GM18951 (cell line): Measurements from ENCODE around the gene GATA5.

ENCODE experiments used
- POLR2A ChIP-seq: IDR thresholded peaks from 4 replicates; pipeline ENCODE4 v1.6.1; 2011; ENCODE audit warnings: mild to moderate bottlenecking; ENCODE audit not compliant: insufficient read length, insufficient read depth; ENCODE audit errors: extremely low read depth
- in situ Hi-C: fragments of 300-500 bp; cut with MboI; formaldehyde crosslinking; loops from one replicate; pipeline ENCODE4 v1.12.0; 2022; ENCODE audit warnings: low sequenced_read_pairs, mixed read lengths, inconsistent platforms; ENCODE audit not compliant: unreplicated experiment

GATA5 gene

DNA sequence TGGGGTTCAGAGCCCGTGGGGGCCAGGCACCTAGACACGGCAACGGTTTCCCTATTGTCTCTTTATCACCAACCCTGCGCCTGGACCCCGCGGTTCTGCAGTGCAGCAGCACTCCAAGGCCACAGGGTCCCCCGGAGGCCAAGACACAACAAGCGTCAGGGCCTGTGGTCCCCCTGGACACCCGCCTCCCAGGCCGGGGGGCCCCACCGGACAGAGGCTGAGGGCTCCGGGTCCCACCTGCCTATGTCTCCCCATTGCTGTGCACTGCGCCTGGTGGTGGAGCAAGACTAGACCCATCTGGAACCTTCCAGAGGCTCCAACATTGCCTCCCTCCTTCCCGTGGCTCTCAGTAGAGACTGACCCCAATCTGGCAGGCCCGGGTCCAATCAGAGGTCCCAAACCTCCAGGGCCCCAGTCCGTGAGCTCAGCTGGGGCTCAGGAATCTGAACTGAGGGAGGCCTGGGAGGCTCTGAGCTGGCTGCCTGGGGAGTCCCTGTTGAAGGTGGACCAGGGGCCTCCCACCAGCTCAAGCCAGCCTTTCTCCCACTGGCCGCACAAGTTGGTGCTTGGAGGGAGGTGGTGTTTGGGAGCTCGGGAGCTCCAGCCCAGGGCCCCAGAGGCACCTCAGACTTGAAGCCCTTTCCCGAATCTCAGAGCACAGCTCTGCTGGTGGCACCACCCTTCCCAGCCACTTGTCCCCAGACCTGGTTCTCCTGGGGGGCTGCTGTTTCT, 8.8 kb downstream of the GATA5 start:
- no peak for TF ChIP-seq POLR2A
- in situ Hi-C loops = no loop called here

DNA sequence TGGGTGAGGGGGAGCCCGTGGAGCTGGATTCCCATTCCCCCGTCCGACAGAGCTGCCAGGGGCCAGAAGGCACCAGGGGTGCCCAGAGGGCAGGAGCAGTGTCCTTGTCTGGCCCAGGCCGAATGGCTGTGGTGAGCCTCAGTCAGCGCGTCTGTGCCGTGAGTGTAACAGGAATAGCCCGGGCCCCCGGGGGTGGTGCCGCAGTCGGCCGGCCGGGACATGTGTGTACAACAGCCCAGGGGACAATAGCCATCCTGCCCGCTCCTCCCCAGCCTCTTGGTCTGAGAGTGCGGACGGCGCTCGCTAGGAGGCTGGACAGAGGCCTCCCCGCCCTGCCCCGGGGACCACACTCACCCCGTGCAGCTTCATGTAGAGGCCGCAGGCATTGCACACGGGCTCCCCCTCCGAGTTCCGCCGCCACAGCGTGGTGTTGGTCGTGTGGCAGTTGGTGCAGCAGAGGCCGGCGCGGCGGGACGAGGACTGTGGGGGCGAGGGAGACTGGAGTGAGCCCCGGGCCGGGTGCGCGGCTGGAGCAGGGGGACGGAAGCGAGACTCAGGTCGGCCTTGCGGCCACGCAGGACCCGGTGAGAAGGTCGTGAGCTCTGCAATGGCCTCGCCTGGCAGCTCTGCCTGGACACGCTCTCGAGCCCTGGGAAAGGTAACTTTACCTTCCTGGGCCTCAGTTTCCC, 9.6 kb downstream of the GATA5 start:
- no peak for TF ChIP-seq POLR2A
- in situ Hi-C loops = no loop called here

DNA sequence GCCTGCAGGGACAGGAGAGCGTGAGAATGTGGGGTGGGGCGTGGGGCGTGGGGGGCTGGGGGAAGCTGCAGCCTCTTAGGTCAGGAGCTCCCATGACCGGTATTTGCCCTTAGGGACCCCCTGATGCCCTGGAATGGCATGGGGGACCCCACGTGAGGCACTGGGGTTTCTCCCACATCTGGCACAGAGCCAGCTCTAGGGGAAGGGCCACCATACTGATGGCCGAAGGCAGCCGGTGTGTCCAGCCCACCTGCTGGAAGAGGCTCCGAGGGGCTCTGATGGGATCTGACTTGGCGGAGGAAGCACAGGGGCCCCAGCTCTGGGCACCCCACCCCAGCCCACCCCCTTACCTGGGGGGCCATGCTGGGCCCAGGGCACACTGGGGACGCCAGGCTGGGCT, 10.8 kb downstream of the GATA5 start:
- in situ Hi-C loops = no loop called here
- TF ChIP-seq POLR2A = no peak

DNA sequence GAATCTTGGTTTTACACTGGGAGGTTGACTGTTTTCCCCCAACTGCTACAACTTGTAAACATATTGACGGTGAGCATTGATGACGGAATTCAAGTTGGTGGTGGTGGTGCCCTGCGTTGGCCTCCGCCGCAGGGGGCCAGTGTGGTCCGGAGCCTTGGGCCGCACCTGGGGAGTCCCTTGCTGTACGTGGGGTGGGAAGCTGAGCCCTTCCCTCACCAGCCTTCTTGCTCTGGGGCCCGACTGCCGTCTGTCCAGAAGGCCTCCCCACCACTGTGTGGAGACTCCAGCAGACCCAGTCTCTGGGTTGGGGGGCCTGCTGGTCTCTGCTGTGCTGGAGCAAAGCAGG, 11.4 kb downstream of the GATA5 start:
- TF ChIP-seq POLR2A = no peak

GRCh38 chr20:62463651-62464424, 12.0 kb downstream of the GATA5 start:
- in situ Hi-C loops = no loop called here

More for the DNA sequence above, 11.4 kb downstream of the GATA5 start:
- in situ Hi-C loops = no loop called here

GRCh38 chr20:62462976-62463592, 12.7 kb downstream of the GATA5 start:
- in situ Hi-C loops = no loop called here
- no peak for TF ChIP-seq POLR2A

More at GRCh38 chr20:62463651-62464424, 12.0 kb downstream of the GATA5 start:
- no peak for TF ChIP-seq POLR2A

DNA sequence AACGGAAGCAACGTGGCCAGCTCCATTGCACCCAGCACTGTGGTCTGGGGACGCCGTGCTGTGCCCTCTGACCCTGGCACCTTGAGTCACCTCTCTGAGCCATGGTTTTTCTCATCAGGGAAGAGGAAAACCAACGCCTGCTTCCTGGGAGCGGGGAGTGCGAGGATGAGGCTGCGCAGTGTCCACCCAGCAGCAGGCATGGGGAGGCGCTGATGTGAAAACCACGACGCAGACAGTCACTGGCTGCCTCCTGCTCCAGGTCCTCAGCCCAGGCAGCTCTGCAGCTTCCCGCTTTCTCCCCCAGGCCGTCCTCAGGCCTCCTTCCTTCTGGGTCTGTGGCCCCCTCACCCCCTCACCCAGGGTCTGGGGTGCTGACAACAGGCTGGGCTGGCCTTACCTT, 14.0 kb downstream of the GATA5 start:
- in situ Hi-C loops = no loop called here

GRCh38 chr20:62461157-62461556, 14.6 kb downstream of the GATA5 start:
- in situ Hi-C loops = no loop called here
- no peak for TF ChIP-seq POLR2A

More for the DNA sequence above, 14.0 kb downstream of the GATA5 start:
- TF ChIP-seq POLR2A = no peak

DNA sequence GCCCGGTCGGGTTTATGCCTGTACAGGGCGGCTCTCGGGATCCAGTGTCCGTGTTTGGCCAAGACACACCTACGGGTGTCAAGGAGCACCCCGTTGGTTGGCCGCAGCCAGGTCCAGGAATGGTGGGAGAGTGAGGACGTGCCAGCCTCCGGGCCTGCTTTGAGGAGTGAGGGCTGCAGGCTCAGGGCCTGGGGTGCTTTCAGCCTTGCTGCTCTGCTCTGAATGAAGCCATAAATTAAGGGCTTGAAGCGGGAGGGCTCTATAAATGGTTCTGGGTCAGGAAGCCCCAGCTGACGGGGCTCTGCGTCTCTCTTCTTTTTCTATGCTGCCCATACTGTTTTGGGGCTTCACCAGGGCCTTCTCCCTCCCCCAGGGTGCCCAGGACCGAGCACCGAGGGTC, 15.1 kb downstream of the GATA5 start:
- in situ Hi-C loops = no loop called here
- TF ChIP-seq POLR2A = no peak

GRCh38 chr20:62459488-62459887, 16.3 kb downstream of the GATA5 start:
- TF ChIP-seq POLR2A = no peak
- in situ Hi-C loops = no loop called here

GRCh38 chr20:62458275-62459251, 17.2 kb downstream of the GATA5 start:
- TF ChIP-seq POLR2A = no peak
- in situ Hi-C loops = no loop called here

GRCh38 chr20:62457831-62458230, 18.0 kb downstream of the GATA5 start:
- no peak for TF ChIP-seq POLR2A
- in situ Hi-C loops = no loop called here

GRCh38 chr20:62457098-62457497, 18.7 kb downstream of the GATA5 start:
- TF ChIP-seq POLR2A = no peak
- in situ Hi-C loops = no loop called here

DNA sequence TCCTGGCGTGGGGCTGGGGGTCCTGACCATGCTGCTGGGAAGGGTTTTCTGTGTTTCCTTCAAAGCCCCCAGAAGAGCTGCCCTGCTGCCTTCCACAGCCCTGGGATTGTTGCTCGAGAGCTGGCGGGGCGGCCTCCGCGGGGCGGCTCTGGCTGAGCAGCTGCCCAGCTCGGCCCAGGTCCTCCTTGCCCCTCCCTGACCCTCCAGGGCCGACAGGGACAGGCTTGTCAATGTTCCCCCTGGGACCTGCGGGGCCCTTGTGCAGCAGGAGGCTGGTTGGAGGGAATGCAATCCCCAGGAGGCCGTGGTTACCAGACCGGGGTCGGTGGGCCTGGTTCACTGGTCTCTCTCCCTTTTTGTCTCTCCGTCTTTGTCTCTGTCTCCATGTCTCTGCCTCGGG, 19.9 kb downstream of the GATA5 start:
- no peak for TF ChIP-seq POLR2A
- in situ Hi-C loops = no loop called here
